ENCODE results near the gene CD248.
"Not testable (repeated sequence)": the region's sequence is repeated elsewhere in the genome, so short reads cannot be mapped to it uniquely, and the experiment has no call there.

The CD248 gene

DNA sequence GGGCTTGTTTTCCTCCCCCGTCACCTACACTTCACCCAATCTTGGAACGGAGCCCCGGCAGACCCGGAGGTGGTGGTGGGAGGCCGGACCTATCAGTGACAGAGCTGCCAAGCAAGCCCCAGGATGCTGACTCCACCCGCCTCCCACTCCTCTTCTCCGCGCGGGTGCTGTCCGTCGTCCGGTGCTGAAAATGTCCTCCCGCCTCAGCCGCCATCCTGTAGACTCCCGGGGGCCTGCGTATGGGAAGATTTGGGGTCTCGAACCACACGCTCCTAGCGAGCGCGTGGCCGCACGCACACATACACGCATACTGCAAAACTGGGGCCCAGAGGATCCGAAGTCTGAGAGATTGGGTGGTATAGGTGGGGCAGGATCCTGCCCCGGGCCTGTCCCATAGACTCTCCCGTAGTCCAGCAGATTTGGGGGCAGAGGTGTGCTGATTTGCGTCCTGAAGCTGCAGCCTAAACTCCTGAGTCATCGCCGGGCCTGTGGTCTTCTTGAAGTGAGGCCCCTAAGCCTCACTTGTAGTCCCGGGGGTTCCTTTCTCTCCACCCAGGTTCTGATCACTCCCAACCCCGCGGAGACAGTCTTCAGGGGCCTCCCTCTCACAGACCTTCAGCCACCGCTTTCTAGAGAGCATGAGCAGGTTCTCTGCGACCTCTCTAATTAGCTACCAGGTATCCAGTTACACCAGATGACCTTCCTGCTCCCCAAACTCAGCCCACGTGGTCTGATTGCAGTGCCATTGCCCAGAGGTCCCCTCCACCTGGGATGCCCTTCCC, 27.1 kb downstream of the CD248 start:
- DNase-seq (ENCODE audit: low read depth, low spot score): peak; percentile 71

DNA sequence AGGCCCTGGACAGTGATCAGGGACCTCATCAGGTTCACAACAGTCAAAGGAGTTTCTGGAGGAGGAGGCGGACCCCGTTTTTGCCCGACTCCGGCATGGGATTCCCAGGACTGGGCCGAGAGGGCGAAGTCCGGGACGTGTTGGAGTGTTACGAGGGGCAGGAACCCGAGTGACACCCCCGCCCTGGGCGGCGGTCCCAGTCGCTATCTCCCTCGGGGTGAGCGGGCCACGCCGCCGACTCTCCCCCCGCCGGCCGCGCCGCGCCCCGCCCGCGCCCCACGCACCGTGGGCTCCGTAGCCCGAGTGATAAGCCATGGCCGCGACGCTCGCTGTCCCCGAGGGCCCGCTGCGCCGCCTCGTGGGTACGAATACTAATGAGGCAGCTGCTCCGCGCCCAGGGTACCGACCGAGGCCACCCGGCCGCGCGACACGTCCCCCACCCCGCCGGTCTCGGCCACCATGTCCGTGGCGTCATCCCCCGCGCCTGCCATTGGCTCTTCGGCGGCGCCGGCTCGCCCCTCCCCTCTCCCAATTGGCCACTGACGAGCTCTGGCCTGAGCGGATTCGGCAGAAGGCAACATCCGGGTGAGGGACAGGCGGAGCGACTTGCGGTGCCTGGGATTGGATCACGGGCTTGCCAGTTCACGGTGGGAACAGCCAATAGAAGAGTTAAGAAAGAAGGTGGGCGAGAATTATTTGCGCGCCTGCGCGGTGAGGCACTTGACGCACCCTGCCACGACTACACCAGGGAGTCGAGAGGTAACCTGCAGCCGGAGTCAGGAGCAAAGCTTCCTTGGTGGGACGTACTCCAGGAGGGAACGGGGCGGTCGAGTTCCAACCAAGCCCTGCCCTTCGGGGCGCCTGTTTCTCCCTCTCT, 27.9 kb downstream of the CD248 start, which contains the start of gene YIF1A:
TSS of gene YIF1A (minus strand) at position 473 of the 877 bp plus-strand sequence. CDS start at position 315, 158 bp downstream.
- peak; percentile 97 for DNase-seq (ENCODE audit: low read depth, low spot score)

DNA sequence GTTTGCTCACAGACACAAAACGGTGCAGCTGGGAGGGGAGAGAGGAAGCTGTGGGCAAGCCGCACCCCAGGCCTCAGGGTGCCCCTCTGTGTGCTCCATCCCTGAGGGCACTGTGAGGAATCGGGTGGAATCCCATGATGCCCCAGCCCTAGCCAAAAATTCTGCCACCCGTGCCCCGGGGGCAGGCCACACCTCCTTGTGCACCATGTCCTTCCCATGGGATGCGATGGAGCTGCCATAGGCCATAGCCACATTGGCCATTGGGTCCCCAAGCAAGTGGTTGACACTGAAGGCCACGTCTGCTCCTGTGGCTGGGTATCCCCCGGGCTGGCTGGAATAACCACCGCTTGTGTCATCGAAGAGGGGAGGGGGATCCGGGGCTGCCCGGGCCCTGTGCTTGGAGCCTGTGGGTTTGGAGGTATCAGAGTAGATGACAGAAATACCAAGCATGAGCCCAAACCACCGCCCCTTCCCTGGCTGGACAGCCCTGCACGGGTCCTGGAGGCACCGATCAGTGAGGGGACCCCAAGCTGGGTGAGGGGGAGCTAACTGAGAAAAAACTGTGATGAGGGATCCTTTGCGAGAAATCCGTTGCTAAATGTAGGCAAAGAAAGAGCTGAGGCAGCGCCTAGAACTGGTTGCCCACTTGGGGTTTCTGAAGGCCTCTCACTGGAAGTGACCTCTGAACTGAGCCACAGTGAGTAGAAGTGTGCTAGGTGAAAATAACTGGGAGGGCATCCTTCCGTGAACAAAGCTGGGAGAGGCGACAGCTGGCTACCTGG, 28.8 kb downstream of the CD248 start:
- no peak for DNase-seq (ENCODE audit: low read depth, low spot score)

- no peak for DNase-seq (ENCODE audit: low read depth, low spot score)
Observed at GRCh38 chr11:66287211-66287888, 29.5 kb downstream of the CD248 start.

DNA sequence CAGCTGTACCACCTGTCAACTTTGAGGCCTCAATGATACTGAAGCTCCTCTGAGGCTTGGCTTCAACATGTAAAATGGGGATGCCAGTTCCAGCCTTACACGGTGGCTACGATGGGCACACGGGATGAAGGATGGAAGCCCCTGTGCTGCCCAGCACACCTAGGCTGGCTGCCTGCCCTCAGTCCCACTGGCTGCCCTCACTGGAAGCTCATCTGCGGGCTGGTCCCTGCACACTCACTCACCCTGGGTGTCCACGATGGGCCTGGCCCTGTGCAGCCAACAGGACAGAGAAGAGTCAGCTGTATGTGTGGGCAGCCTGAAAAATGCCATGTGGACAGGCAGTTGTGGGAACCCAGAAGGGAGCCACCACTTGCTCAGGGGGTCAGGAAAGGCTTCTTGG, 30.1 kb downstream of the CD248 start:
- no peak for DNase-seq (ENCODE audit: low read depth, low spot score)

DNA sequence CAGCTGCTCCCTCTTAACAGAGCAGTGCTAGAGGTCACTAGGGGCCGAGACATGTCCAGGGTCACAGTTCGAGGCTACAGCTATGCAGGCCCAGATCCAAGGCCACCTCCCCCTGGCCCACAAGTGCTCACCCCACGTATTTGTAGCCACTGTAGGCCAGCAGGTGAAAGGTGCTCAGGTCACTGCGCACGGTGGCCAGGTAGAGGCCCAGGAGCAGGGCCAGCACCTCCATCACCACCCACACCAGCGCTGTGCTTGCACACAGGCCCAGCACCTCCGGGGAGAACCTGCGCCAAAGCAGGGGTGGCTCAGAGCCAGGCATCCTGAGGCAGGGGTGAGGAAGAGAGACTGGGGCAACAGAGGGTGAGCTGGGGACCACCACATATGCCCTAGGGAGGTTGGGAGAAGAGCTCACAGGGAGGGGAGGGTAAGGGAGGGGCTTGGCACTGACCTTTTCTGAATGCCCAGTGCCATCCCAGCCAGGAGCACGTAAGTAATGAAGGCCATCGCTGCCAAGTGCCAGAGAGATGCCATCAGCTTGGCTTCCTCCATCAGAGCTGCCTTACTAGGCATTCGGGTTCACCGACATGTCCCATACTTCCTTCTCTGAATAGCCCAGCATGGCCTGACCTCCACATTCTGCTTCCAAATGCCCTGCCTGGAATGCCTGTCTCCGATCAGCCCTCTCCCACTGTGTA, 31.4 kb downstream of the CD248 start:
- DNase-seq (ENCODE audit: low read depth, low spot score): no peak

DNA sequence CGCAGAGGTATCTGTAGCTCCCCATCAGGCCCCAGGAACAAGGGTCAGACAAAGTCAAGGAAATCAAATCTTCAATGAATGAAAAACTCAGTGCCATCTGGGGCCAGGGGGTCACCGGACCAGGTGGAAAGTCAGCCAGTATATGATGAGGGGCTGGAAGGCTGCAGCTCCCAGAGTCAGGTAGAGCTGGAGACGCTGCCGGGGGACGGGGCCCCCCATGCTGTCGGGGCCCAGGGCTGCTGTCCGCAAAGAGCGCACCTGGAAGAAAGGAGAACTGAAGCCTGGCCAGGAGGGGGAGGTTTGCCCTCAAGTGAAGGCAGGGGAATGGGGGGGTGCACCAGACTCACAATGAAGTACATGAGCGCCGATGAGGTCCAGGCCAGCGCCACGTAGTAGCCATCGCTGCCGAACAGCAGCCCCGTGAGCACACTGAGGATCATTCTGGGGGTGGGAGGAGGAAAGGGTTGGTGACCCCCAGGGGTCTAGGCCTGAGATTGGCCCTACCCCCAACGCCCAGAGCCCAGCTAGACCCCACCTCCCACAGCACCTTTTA, 32.2 kb downstream of the CD248 start:
- no peak for DNase-seq (ENCODE audit: low read depth, low spot score)

- DNase-seq (ENCODE audit: low read depth, low spot score): no peak
Observed at GRCh38 chr11:66283461-66284105, 33.3 kb downstream of the CD248 start.

DNA sequence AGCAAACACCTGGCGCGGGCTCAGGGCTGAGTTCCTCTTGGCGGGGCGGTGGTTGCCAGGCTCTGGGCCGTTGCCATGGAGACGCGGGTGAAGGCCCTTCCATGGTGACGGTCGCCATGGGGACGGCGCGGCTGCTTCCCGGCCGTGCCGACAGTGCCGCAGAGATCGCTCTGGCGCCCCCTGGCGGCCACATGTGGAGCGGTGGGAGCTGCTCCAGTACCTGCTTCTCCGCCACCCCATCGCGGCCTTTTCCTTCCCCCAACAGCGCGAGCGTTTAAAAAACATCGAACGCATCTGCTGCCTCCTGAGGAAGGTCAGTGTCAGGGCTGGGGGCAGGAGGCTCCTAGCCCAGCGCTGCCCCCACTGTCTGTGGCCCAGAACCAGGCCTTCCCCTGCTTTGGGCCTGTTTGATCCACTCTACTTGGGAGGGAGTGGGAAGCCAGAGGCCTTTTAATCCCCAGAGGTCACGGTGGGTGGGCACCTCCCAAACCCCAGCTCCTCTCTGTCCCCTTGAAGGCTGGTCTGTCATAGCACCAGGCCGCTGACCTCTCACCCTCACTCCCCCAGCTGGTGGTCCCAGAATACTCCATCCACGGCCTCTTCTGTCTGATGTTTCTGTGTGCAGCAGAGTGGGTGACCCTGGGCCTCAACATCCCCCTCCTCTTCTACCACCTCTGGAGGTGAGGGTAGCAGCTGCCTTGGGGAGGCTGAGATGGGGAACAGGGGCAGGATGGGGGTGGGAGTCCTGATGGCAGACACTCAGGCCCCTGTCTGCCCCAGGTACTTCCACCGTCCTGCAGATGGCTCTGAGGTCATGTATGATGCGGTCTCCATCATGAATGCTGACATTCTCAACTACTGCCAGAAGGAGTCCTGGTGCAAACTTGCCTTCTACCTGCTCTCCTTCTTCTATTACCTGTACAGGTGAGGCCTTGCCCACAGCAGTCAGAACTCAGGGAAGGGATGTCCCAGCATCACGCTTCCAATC, 34.1 kb downstream of the CD248 start:
- peak; percentile 96 for DNase-seq (ENCODE audit: low read depth, low spot score)

DNA sequence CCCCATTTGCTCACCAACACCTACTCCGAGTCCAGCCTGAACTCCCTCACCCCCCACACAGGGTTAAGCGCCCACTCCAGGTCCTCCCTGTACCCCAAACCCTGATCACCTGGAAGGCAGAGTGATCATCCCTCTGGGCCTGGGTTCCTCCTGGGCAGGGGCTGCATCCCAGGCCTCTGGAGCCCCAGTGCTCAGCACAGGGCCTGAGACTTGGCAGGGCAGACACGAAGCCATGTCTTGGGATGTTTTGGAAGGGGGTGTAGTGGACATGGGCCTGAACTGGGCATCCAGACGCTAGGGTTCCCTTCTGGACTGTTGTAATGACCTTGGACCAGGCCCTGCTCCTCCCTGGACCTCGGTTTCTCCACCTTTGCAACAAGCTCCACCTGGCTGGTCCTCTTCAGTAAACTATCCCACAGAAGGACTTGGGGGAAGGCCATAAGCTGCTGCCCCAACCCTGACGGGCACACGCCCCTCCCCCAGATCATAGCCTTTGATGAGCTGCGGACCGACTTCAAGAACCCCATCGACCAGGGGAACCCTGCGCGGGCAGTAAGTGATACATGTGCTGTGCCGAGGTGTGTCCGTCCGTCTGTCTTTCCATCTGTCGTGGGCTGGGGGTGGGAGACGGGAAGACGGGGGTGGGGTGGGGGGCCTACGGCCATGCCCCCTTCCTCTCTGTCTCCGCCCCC, 34.9 kb downstream of the CD248 start:
- DNase-seq (ENCODE audit: low read depth, low spot score): no peak

DNA sequence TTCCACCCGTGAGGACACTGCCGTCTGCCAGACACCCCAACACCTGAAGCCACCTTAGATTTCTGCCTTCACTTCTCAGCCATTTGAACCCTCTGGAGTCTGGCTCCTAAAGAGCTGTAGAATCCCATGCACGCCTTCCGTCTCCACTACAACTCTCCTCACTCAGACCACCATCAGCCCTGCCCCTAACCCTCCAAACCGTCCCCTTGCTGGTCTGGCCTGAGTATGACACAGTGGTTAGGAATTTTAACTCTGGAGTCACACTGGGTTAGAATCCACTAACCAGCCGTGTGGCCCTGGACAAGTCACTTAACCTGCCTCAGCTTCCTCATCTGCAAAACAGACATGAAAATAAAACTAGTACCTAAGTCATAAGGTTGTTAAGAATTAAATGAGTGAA, 35.8 kb downstream of the CD248 start:
- no peak for DNase-seq (ENCODE audit: low read depth, low spot score)

- DNase-seq (ENCODE audit: low read depth, low spot score): no peak
Observed at GRCh38 chr11:66280428-66280827, 36.4 kb downstream of the CD248 start.

GRCh38 chr11:66279092-66279734, 37.6 kb downstream of the CD248 start:
- no peak for DNase-seq (ENCODE audit: low read depth, low spot score)

GRCh38 chr11:66278363-66279091, 38.3 kb downstream of the CD248 start:
- no peak for DNase-seq (ENCODE audit: low read depth, low spot score)

DNA sequence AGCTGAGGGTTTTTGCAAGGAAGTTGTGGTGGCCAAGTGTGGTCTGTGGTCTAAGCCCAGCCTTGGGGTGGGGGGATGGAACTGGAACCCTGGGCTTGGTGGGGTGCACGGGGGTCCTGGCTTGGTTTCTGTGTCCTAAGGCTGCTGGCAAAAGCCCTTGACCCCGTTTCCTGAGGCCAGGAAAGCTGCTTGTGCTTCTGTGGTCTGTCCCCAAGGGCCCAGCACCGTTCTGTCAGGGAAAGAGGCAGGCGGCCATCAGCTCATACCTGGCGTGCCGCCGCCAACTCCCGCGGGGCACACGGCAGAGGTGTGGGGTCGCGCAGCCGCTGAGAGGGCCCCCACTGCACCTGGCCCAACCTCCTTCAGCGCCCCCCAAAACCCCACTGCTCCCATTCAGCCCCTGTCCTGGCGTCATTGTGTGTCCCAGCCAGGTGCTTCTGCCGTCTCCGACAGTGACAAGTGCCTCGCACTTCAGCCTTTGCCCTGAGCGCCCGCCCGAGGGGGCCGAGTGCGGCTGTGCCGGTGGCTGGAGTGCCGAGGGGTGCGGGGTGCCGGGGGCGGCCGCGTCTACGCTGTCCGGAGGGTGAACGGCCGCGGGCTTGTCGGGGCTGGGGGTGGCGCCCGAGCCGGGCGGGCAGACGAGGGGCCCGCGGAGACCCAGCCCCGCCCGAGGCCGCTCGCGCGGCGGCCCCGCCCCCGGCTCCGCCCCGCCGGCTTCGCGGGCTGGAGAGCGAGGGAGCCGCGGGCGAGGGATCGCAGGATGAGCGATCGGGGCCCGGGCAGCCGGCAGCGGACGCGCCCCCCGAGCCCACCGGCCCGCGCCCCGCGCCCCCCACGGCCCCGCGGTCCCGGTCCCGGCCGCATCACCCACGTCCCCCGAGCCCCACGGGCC, 39.1 kb downstream of the CD248 start, which contains the start of gene CNIH2:
TSS of gene CNIH2 (plus strand) at position 705 of the 892 bp plus-strand sequence. CDS start 282 bp downstream, outside the sequence.
- DNase-seq (ENCODE audit: low read depth, low spot score): no peak

DNA sequence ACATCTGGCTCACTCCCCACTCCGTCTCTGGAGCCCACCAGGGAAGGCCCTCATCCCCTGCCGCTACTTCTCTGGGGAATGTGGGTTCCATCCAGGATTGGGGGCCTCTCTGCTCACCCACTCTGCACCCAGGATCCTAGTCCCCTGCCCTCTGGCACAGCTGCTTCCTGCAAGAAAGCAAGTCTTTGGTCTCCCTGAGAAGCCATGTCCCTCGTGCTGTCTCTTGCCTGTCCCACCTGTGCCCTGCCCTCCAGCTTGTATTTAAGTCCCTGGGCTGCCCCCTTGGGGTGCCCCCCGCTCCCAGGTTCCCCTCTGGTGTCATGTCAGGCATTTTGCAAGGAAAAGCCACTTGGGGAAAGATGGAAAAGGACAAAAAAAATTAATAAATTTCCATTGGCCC, 39.8 kb downstream of the CD248 start:
- not testable (repeated sequence) for DNase-seq (ENCODE audit: low read depth, low spot score)

All from activated naive CD8-positive, alpha-beta T cell treated with anti-CD3 and anti-CD28 coated beads, Interleukin-2, amount 50 U/mL, for 16 hours (primary cell).